Coronary artery (tissue), 2 donors: ENCODE data around the gene ZBTB7C.

Experiments
- DNase-seq: peaks from one replicate; pipeline ENCODE4 v3.0.0-alpha.2; 2017; ENCODE audit warnings: low spot score
- H3K27ac ChIP-seq, 2 donors: fragments of 200-600 bp; sonication (generic); one replicate each; pipeline ENCODE4 v1.5.1; 2016 to 2019
- H3K4me3 ChIP-seq: fragments of 200-600 bp; sonication (generic); 2 replicates; pipeline ENCODE4 v1.5.1; 2016; ENCODE audit warnings: mild to moderate bottlenecking, moderate library complexity
- CTCF ChIP-seq: fragments of 200-600 bp; sonication (generic); IDR thresholded peaks from one replicate; pipeline ENCODE4 v1.5.1; 2019; ENCODE audit warnings: antibody characterized with exemption

Gene ZBTB7C

GRCh38 chr18:48046843-48047242 lies 362.3 kb downstream of the ZBTB7C start:
- Histone ChIP-seq H3K27ac (no peak overlapping the region), H3K4me3 (no peak overlapping the region)
- no peak for DNase-seq
- TF ChIP-seq CTCF: no peak

GRCh38 chr18:48045744-48046143 lies 363.4 kb downstream of the ZBTB7C start:
- no peak for TF ChIP-seq CTCF
- Histone ChIP-seq H3K27ac (no peak overlapping the region), H3K4me3 (no peak overlapping the region)
- DNase-seq: no peak

GRCh38 chr18:48044944-48045343 lies 364.2 kb downstream of the ZBTB7C start:
- no peak for DNase-seq
- H3K27ac ChIP-seq: no peak overlapping the region
- TF ChIP-seq CTCF: no peak
- H3K4me3 ChIP-seq: no peak overlapping the region

GRCh38 chr18:48043166-48043565 lies 366.0 kb downstream of the ZBTB7C start:
- Histone ChIP-seq H3K4me3 (no peak overlapping the region), H3K27ac (no peak overlapping the region)
- DNase-seq: no peak
- TF ChIP-seq CTCF: no peak

- H3K4me3 ChIP-seq: no peak overlapping the region
Measured at GRCh38 chr18:48042431-48042830, 366.8 kb downstream of the ZBTB7C start.

GRCh38 chr18:48040457-48041110 lies 368.6 kb downstream of the ZBTB7C start:
- no peak for TF ChIP-seq CTCF

More at GRCh38 chr18:48042431-48042830, 366.8 kb downstream of the ZBTB7C start:
- no peak for DNase-seq
- no peak for TF ChIP-seq CTCF
- no peak overlapping the region for H3K27ac ChIP-seq

GRCh38 chr18:48039769-48040215 lies 369.4 kb downstream of the ZBTB7C start:
- no peak for DNase-seq
- H3K27ac ChIP-seq: no peak overlapping the region
- no peak overlapping the region for H3K4me3 ChIP-seq
- no peak for TF ChIP-seq CTCF

More at GRCh38 chr18:48040457-48041110, 368.6 kb downstream of the ZBTB7C start:
- Histone ChIP-seq H3K27ac (no peak overlapping the region), H3K4me3 (no peak overlapping the region)
- DNase-seq: no peak
